NCI-H1105 (cell line): ENCODE measurements around the gene TBC1D14.

Experiments used
- DNase-seq: peaks from one replicate; lab custom pipeline; 2025; lab: John Stamatoyannopoulos, UW

Gene TBC1D14

DNA sequence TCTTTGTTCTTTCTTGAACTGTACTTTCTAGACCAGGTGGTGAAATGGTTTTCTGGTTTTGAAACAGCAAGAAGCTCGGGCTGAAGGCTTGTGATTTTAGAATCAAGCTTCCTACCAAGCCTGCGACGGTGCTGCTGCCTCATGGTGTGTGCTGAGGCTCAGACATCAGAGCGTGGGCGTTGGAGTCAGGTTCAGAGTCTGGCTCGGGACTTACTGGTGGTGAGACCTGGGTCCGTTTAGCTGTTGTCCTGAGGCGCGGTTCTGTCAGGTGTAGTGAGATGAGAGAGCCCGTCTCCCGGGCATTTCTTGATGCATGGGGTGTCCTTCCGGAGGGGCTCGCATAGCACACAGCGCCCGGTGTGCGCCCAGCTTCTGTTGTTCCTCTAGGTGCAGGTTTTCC lies 113.9 kb downstream of the TBC1D14 start:
- DNase-seq: no peak

DNA sequence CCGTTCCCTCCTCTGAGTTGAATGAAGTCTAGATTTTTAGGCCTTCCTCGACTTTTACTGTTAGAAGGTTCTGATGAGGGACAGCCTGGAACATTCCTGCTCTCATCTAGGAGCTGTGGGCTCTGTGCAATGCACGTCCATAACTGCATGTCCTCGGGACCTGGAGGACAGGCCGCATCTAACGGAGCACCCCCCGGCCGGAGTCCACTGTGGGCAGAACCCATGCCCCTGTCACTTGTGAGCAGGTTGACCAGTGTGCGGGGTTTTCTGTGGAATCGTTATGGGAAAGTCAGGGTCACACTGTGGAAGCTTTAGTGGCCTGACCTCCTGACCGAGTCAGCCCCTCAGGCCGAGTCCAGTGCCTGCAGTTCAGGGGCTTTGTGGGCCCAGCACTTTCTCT lies 114.3 kb downstream of the TBC1D14 start:
- DNase-seq: no peak

- DNase-seq: no peak
These were observed 114.8 kb downstream of the TBC1D14 start for GRCh38 chr4:7024336-7024890.

- no peak for DNase-seq
These were observed 115.5 kb downstream of the TBC1D14 start for GRCh38 chr4:7025040-7025602.

- DNase-seq: no peak
These were observed 116.5 kb downstream of the TBC1D14 start for GRCh38 chr4:7026107-7026506.

DNA sequence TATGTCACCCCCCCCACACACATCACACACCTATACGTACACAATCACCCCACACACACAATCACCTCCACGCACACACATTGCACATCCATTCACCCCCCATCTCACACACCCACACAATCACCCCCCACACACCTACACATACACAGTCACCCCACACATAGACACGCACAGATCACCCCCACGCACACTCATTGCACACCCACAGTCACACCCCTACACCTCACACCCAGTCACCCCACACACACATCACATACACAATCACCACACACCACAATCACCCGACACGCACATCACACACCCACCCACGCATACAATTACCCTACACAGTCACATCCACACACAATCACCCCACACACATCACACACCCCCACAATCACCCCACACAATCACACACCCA lies 117.7 kb downstream of the TBC1D14 start:
- no peak for DNase-seq

GRCh38 chr4:7027913-7028312 lies 118.3 kb downstream of the TBC1D14 start:
- DNase-seq: no peak

DNA sequence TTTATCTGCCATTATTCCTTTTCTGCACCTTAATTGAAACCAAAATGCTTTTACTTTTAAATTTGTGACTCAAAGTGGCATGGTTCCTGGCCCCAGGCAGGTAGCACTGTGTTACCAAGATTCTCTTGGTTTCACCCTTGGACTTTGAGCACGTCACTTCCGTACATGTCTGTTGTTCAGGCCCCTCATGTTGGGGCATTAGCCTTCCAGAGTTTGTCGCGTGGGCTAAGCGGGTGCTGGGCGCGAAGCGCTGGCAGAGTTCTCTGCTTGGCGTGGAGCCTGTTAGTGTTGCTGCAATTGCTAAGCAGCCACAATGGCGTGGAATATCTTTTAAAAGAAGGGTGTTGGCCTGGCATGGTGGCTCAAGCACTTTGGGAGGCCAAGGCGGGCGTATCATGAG lies 119.6 kb downstream of the TBC1D14 start:
- DNase-seq: no peak

- DNase-seq: no peak
These were observed 120.3 kb downstream of the TBC1D14 start for GRCh38 chr4:7029921-7030320.

- DNase-seq: no peak
These were observed 121.2 kb downstream of the TBC1D14 start for GRCh38 chr4:7030856-7031255.

DNA sequence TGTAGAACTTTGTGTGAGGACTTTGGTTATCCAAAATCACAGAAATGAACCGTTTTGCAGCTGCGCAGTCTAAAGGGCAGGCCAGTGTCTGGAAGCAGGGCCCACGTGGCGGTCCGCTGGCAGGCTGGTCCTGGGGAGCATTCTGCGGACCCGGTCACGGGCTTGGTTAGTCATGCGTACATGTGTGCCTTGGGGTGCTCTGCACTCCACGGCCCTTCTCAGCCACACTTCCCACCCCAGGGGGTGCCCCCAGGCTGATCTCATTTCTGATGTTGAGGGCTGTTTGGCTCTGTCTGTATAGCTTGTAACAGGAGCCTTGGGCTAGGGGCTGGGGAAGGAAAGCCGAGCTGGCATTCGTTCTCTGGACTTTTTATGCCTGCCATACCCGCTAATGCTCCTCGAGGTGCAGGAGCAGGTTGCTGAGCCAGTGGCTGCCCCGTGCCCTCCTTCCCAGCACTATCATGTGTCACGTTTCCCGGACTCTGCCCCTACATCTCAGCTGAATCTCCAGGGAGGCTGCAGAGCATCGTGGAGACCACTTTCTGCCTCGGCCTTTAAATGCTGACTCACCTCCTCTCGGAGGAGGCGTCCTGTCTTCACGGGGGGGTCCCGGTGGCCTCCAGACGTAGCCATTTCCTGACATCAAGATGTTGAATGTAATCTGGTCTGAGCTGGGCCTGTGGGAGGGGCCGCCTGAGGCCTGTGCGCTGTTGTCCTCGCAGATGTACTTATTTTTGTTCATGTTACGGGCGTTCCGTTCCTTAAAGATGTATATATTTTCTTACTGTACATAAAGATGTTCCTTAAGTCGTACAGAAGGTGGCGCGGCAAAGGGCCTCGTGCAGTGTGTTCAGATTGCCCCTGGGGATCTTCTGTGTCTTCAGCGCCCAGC lies 122.2 kb downstream of the TBC1D14 start:
- DNase-seq: no peak

DNA sequence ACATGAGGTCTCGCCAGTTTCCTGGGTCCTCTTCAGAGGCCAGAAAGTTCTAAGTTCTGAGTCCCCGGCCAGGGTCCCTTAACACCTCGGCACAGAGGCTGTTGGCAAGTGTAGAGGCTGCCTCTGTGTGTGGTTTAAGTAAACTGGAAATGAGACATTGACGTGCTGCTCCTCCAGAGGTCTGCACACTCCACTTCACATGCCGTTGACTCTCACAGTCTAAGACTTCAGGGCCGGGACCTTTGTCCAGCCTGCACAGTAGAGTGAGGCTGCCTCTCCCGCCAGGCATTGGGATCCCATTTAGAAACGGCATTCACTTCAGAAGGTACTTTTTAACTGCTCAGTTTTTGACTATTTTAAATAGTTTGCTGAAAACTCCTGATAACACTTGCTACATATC lies 123.0 kb downstream of the TBC1D14 start:
- no peak for DNase-seq

- DNase-seq: no peak
These were observed 124.8 kb downstream of the TBC1D14 start for GRCh38 chr4:7034262-7035081.

DNA sequence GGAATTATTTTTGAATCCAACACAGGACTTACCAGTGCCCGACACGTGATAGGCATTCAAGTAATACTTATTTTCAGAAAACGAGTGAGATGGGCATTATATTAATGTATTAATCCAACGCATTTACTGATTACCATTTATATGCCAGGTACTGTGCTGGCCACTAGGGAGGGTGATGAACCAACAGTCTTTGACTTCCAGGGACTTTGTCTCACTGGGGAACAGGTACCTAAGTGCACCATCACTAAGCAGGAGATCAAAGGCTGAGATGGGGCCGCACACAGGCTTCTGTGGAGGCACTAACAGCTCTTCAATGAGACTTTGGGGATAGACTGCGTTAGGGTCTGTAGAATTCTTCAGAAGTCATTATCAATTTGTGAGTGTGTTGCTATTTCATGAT lies 127.8 kb downstream of the TBC1D14 start:
- DNase-seq: no peak

DNA sequence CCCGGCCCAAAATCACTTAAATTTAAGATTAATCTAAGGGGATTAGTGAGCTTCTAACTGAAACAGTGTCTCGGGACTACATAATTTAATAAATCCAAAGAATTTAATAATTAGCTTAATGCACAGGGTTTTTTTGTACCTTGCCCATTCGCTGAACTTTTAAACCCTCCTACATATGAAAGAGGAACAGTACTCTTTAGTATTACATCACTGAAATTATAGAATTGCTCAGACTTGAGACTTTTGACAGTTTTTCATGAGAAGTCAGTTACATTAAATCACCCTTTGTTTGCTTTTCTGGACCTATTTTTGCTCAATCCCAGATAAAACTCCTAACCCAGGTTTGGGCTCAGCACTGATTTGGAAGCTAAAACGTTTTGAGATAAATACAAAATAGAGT lies 131.1 kb downstream of the TBC1D14 start:
- DNase-seq: no peak

DNA sequence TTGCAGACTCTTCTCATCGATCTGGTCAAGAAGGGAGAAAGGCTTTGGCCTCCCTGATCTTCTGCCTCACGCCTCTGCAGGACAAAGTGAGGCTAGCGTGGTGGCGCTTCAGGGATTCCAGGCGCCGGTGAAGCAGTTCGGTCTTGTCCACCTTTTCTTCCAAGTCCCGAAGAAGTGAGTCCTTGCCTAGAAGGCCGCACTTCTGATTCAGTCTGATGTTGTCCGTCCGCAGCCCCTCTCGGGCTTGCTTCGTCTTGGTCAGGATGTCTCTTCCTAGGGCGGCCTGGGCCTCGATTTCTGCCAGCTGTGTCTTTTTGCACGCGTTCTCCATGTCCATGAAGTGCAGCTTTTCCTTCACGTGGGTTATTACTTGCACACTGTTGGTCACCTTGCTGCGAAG lies 131.6 kb downstream of the TBC1D14 start:
- DNase-seq: no peak

GRCh38 chr4:7041801-7042502 lies 132.3 kb downstream of the TBC1D14 start:
- peak; percentile 42 for DNase-seq

- DNase-seq: peak; percentile 91
These were observed 133.1 kb downstream of the TBC1D14 start for GRCh38 chr4:7042503-7043283.

DNA sequence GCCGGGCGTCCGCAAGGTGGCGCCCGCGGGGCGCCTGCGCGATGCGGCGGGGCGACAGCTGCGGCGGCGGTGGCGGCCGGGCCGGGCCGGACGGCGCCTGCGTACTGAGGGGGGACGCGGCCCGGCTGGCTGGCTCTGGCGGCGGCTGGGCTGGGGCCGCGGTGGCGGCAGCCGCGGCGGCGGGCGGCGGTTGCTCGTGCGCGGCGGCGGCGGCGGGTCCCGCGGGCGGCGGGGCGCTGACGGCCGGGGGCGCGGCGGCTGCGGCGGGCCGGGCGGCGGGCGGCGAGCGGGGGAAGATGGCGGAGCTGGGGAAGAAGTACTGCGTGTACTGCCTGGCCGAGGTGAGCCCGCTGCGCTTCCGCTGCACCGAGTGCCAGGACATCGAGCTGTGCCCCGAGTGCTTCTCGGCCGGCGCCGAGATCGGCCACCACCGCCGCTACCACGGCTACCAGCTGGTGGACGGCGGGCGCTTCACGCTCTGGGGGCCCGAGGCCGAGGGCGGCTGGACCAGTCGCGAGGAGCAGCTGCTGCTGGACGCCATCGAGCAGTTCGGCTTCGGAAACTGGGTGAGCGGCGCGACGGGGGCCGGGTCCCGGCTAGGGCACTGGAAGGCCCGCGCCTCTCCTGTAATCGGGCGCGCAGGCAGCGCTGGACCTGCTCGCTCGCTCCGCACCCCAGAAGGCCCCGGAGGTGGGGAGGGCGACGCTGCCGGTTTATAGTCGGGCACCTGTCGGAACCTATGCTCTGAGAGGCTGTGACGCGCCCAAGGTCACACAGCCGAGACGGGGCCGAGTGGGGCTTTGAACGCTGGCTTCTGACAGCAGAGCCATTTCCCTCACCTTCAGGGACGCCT lies 133.9 kb downstream of the TBC1D14 start, which contains the start of gene TADA2B:
TADA2B (plus strand) TSS at position 89 of the 853 bp plus-strand sequence; CDS start at position 297, 208 bp downstream.
- DNase-seq: no peak
